ENCODE measurements around the gene PIAS1.

The PIAS1 gene

GRCh38 chr15:68096099-68096498 is 42.0 kb downstream of the PIAS1 start:
- Mint-ChIP-seq H3K4me3 (no peak overlapping the region), H3K36me3 (peaks cover 27 to 43% of the 10 kb centered on the region in 2 donors), H3K27me3 (no peaks in the 10 kb centered on the region), H3K9me3 (peaks cover 5 to 7% of the 10 kb centered on the region in 2 donors), H3K27ac (no peak overlapping the region), H3K4me1 (peaks cover 11 to 47% of the 10 kb centered on the region in 2 donors)
- ATAC-seq (replicated peaks) (no peak), DNase-seq (no peak)

GRCh38 chr15:68097029-68097428 is 42.9 kb downstream of the PIAS1 start:
- ATAC-seq (replicated peaks) (no peak), DNase-seq (no peak)
- Mint-ChIP-seq H3K4me1 (peaks cover 19 to 55% of the 10 kb centered on the region in 2 donors), H3K27me3 (no peaks in the 10 kb centered on the region), H3K27ac (peak overlapping the region; percentile 25), H3K4me3 (no peak overlapping the region), H3K9me3 (peaks cover 7% of the 10 kb centered on the region in 2 donors), H3K36me3 (peaks cover 32 to 52% of the 10 kb centered on the region in 2 donors)

GRCh38 chr15:68098465-68098864 is 44.4 kb downstream of the PIAS1 start:
- no peaks in the 10 kb centered on the region for H3K27me3 Mint-ChIP-seq
- no peak for DNase-seq
- H3K36me3 Mint-ChIP-seq, result peaks cover 39 to 60% of the 10 kb centered on the region in 2 donors
- H3K27ac Mint-ChIP-seq, result no peak overlapping the region
- H3K9me3 Mint-ChIP-seq, result peaks cover 7% of the 10 kb centered on the region in 2 donors
- H3K4me1 Mint-ChIP-seq, result peaks cover 20 to 44% of the 10 kb centered on the region in 2 donors
- H3K4me3 Mint-ChIP-seq, result no peak overlapping the region
- no peak for ATAC-seq (replicated peaks)

GRCh38 chr15:68100194-68100593 is 46.1 kb downstream of the PIAS1 start:
- H3K4me1 Mint-ChIP-seq, result peaks cover 23 to 48% of the 10 kb centered on the region in 2 donors
- no peaks in the 10 kb centered on the region for H3K27me3 Mint-ChIP-seq
- H3K9me3 Mint-ChIP-seq, result peaks cover 5% of the 10 kb centered on the region in 2 donors
- no peak overlapping the region for H3K27ac Mint-ChIP-seq
- no peak for DNase-seq
- H3K4me3 Mint-ChIP-seq, result no peak overlapping the region
- no peak for ATAC-seq (replicated peaks)
- H3K36me3 Mint-ChIP-seq, result peaks cover 42 to 61% of the 10 kb centered on the region in 2 donors

GRCh38 chr15:68103603-68104002 is 49.5 kb downstream of the PIAS1 start:
- peaks cover 0 to 2% of the 10 kb centered on the region in 2 donors for H3K9me3 Mint-ChIP-seq
- no peak for DNase-seq
- peaks cover 39 to 52% of the 10 kb centered on the region in 2 donors for H3K36me3 Mint-ChIP-seq
- no peaks in the 10 kb centered on the region for H3K27me3 Mint-ChIP-seq
- H3K4me3 Mint-ChIP-seq, result no peak overlapping the region
- ATAC-seq (replicated peaks), result no peak
- H3K4me1 Mint-ChIP-seq, result peaks cover 27 to 55% of the 10 kb centered on the region in 2 donors
- no peak overlapping the region for H3K27ac Mint-ChIP-seq

GRCh38 chr15:68106656-68107055 is 52.5 kb downstream of the PIAS1 start:
- Mint-ChIP-seq H3K36me3 (peaks cover 33 to 43% of the 10 kb centered on the region in 2 donors), H3K4me1 (peaks cover 22 to 49% of the 10 kb centered on the region in 2 donors), H3K27me3 (no peaks in the 10 kb centered on the region), H3K4me3 (no peak overlapping the region), H3K27ac (no peak overlapping the region), H3K9me3 (no peaks in the 10 kb centered on the region)
- ATAC-seq (replicated peaks), result no peak
- DNase-seq, result no peak

GRCh38 chr15:68107142-68107541 is 53.0 kb downstream of the PIAS1 start:
- Mint-ChIP-seq H3K9me3 (no peaks in the 10 kb centered on the region), H3K4me1 (peaks cover 23 to 51% of the 10 kb centered on the region in 2 donors), H3K36me3 (peaks cover 30 to 38% of the 10 kb centered on the region in 2 donors), H3K27ac (no peak overlapping the region), H3K4me3 (no peak overlapping the region), H3K27me3 (no peaks in the 10 kb centered on the region)
- no peak for DNase-seq
- no peak for ATAC-seq (replicated peaks)

GRCh38 chr15:68112706-68113105 is 58.6 kb downstream of the PIAS1 start:
- peaks cover 0 to 3% of the 10 kb centered on the region in 2 donors for H3K9me3 Mint-ChIP-seq
- no peaks in the 10 kb centered on the region for H3K27me3 Mint-ChIP-seq
- H3K27ac Mint-ChIP-seq, result no peak overlapping the region
- H3K36me3 Mint-ChIP-seq, result peaks cover 22 to 24% of the 10 kb centered on the region in 2 donors
- DNase-seq, result no peak
- H3K4me1 Mint-ChIP-seq, result peaks cover 38 to 83% of the 10 kb centered on the region in 2 donors
- no peak overlapping the region for H3K4me3 Mint-ChIP-seq
- ATAC-seq (replicated peaks), result no peak

- Mint-ChIP-seq H3K4me1 (peaks cover 38 to 85% of the 10 kb centered on the region in 2 donors), H3K4me3 (peak overlapping the region in 1 of 2 donors; percentile 20), H3K9me3 (peaks cover 0 to 3% of the 10 kb centered on the region in 2 donors), H3K36me3 (peaks cover 23% of the 10 kb centered on the region in 2 donors), H3K27me3 (no peaks in the 10 kb centered on the region), H3K27ac (no peak overlapping the region)
- no peak for DNase-seq
- ATAC-seq (replicated peaks), result no peak
These were observed 59.2 kb downstream of the PIAS1 start for GRCh38 chr15:68113273-68113672.

GRCh38 chr15:68113751-68114150 is 59.6 kb downstream of the PIAS1 start:
- peaks cover 2 to 4% of the 10 kb centered on the region in 2 donors for H3K9me3 Mint-ChIP-seq
- no peaks in the 10 kb centered on the region for H3K27me3 Mint-ChIP-seq
- peaks cover 37 to 85% of the 10 kb centered on the region in 2 donors for H3K4me1 Mint-ChIP-seq
- DNase-seq, result no peak
- ATAC-seq (replicated peaks), result no peak
- no peak overlapping the region for H3K27ac Mint-ChIP-seq
- H3K36me3 Mint-ChIP-seq, result peaks cover 23 to 24% of the 10 kb centered on the region in 2 donors
- peak overlapping the region in 1 of 2 donors; percentile 20 for H3K4me3 Mint-ChIP-seq

- Mint-ChIP-seq H3K27me3 (no peaks in the 10 kb centered on the region), H3K36me3 (peaks cover 20 to 21% of the 10 kb centered on the region in 2 donors), H3K9me3 (peaks cover 4 to 5% of the 10 kb centered on the region in 2 donors), H3K4me3 (peak overlapping the region in 1 of 2 donors; percentile 76), H3K4me1 (peaks cover 33 to 82% of the 10 kb centered on the region in 2 donors), H3K27ac (no peak overlapping the region)
- DNase-seq (no peak), ATAC-seq (replicated peaks) (no peak)
These were observed 60.2 kb downstream of the PIAS1 start for GRCh38 chr15:68114356-68114755.

- DNase-seq (no peak), ATAC-seq (replicated peaks) (no peak)
- peak overlapping the region; percentile 68 to 76 for H3K4me3 Mint-ChIP-seq
- H3K27ac Mint-ChIP-seq, result no peak overlapping the region
- H3K4me1 Mint-ChIP-seq, result peaks cover 37 to 85% of the 10 kb centered on the region in 2 donors
- peaks cover 24 to 25% of the 10 kb centered on the region in 2 donors for H3K36me3 Mint-ChIP-seq
- no peaks in the 10 kb centered on the region for H3K27me3 Mint-ChIP-seq
- peaks cover 4 to 5% of the 10 kb centered on the region in 2 donors for H3K9me3 Mint-ChIP-seq
These were observed 60.7 kb downstream of the PIAS1 start for GRCh38 chr15:68114840-68115239.

GRCh38 chr15:68124700-68125099 is 70.6 kb downstream of the PIAS1 start:
- ATAC-seq (replicated peaks) (no peak), DNase-seq (no peak)
- Mint-ChIP-seq H3K27me3 (no peaks in the 10 kb centered on the region), H3K9me3 (peaks cover 5 to 6% of the 10 kb centered on the region in 2 donors), H3K36me3 (peaks cover 43 to 50% of the 10 kb centered on the region in 2 donors), H3K4me1 (peaks cover 14 to 35% of the 10 kb centered on the region in 2 donors), H3K27ac (no peak overlapping the region), H3K4me3 (no peak overlapping the region)

GRCh38 chr15:68126396-68126795 is 72.3 kb downstream of the PIAS1 start:
- Mint-ChIP-seq H3K4me1 (peaks cover 11 to 21% of the 10 kb centered on the region in 2 donors), H3K9me3 (peaks cover 2% of the 10 kb centered on the region in 2 donors), H3K27me3 (no peaks in the 10 kb centered on the region)

GRCh38 chr15:68129072-68129471 is 75.0 kb downstream of the PIAS1 start:
- H3K27ac Mint-ChIP-seq, result no peak overlapping the region
- ATAC-seq (replicated peaks) (no peak), DNase-seq (no peak)
- H3K9me3 Mint-ChIP-seq, result no peaks in the 10 kb centered on the region
- peaks cover 8 to 17% of the 10 kb centered on the region in 2 donors for H3K4me1 Mint-ChIP-seq
- peaks cover 19 to 25% of the 10 kb centered on the region in 2 donors for H3K36me3 Mint-ChIP-seq
- no peaks in the 10 kb centered on the region for H3K27me3 Mint-ChIP-seq
- no peak overlapping the region for H3K4me3 Mint-ChIP-seq

More at GRCh38 chr15:68126396-68126795, 72.3 kb downstream of the PIAS1 start:
- Mint-ChIP-seq H3K4me3 (no peak overlapping the region), H3K27ac (no peak overlapping the region), H3K36me3 (peaks cover 28 to 36% of the 10 kb centered on the region in 2 donors)
- ATAC-seq (replicated peaks) (no peak), DNase-seq (no peak)
